Sigmoid colon (tissue), 7 donors: ENCODE measurements around the gene MYO5B. TPM values are rescaled to one million over a fixed set of nuclear protein-coding genes. Genes with fewer than 3 reads are reported as not detected.

ENCODE experiments used
- DNase-seq: peaks from one replicate; pipeline ENCODE4 v3.0.0-alpha.2; 2019
- H3K27ac ChIP-seq, 4 donors: fragments of 200-600 bp; sonication (generic); one replicate each; pipeline ENCODE4 v1.5.1; 2016 to 2019; ENCODE audit warnings: mild to moderate bottlenecking in 1 of 4
- H3K27me3 ChIP-seq, 3 donors: fragments of 200-600 bp; sonication (generic); one replicate each; pipeline ENCODE4 v1.5.1; 2019; ENCODE audit warnings: mild to moderate bottlenecking in 1 of 3
- H3K36me3 ChIP-seq, 4 donors: fragments of 200-600 bp; sonication (generic); one replicate each; pipeline ENCODE4 v1.5.1; 2016 to 2019
- H3K4me1 ChIP-seq, 4 donors: fragments of 200-600 bp; sonication (generic); one replicate each; pipeline ENCODE4 v1.5.1; 2017 to 2019
- H3K4me3 ChIP-seq, 4 donors: fragments of 200-600 bp; sonication (generic); one replicate each; pipeline ENCODE4 v1.5.1; 2017 to 2019; ENCODE audit warnings: mild to moderate bottlenecking in 2 of 4, moderate library complexity in 1 of 4
- H3K9me3 ChIP-seq, 4 donors: fragments of 200-600 bp in 3 of 4; sonication (generic) in 3 of 4; one replicate each; pipeline versions ENCODE4 v1.5.1 to v1.6.1; 2013 to 2019
- EP300 ChIP-seq, 4 donors: sonication (generic); formaldehyde crosslinking; IDR thresholded peaks; one replicate each; pipeline ENCODE4 v1.6.1; 2017; ENCODE audit warnings: antibody characterized with exemption in 4 of 4
- POLR2A ChIP-seq, 2 donors: fragments of 450-650 bp; IDR thresholded peaks; one replicate each; pipeline ENCODE4 v1.6.1; 2016; ENCODE audit warnings: antibody characterized with exemption in 2 of 2, mild to moderate bottlenecking in 2 of 2, moderate library complexity in 2 of 2
- POLR2AphosphoS5 ChIP-seq, 4 donors: sonication (generic); formaldehyde crosslinking; IDR thresholded peaks; one replicate each; pipeline ENCODE4 v1.6.1; 2017; ENCODE audit warnings: antibody characterized with exemption in 4 of 4
- WGBS, 2 donors: extraction: QIAGEN DNeasy Blood & Tissue Kit; methylation state at CpG; one replicate each; pipeline ENCODE4 v1.1.7; 2013; 5-methylcytosine and 5-hydroxymethylcytosine counted together
- intact Hi-C: fragments of 100-400 bp; cut with DNase I; formaldehyde crosslinking; loops from one replicate; pipeline ENCODE4 v1.15.1; 2023
- polyA plus RNA-seq, 3 donors: library from polyadenylated mRNA; stranded (reverse); fragments of 200-250 nt; gene quantifications; one replicate each; pipeline ENCODE4 v1.2.3, GENCODE V29; 2013
- total RNA-seq, 4 donors: library from RNA; depleted of rRNA; stranded (reverse); fragments of >200 nt; gene quantifications; one replicate each; pipeline ENCODE4 v1.1.0, GENCODE V29; 2016
- TF ChIP-seq, protein P1 (sequence below), 4 experiments: fragments of 450-650 bp in 3 of 4; fragments of 200-600 bp in 1 of 4; IDR thresholded peaks; one replicate each; pipeline ENCODE4 v1.5.1; 2016 to 2019; ENCODE audit warnings: antibody characterized with exemption in 4 of 4, mild to moderate bottlenecking in 3 of 4, moderate library complexity in 2 of 4
- donor health status: healthy with polysubstance abuse.
- donor health status: Bipolar disorder and iron deficiency.
- donor health status: healthy.

The MYO5B gene
- total and polyA plus RNA-seq, 7 donors: 0.14 to 80.7 (median 3.0) TPM

- no peak overlapping the region for H3K4me3 ChIP-seq
- intact Hi-C loops: no loop called here
- no peaks in the 10 kb centered on the region for H3K9me3 ChIP-seq
- 75 to 77% methylated on average over 4 of the region's 4 CpGs for WGBS, 2 donors
- TF ChIP-seq POLR2AphosphoS5 (IDR thresholded peaks at IDR 0.05) (no peak), EP300 (IDR thresholded peaks at IDR 0.05) (no peak), POLR2A (IDR thresholded peaks at IDR 0.05) (no peak)
- TF ChIP-seq, protein P1, sequence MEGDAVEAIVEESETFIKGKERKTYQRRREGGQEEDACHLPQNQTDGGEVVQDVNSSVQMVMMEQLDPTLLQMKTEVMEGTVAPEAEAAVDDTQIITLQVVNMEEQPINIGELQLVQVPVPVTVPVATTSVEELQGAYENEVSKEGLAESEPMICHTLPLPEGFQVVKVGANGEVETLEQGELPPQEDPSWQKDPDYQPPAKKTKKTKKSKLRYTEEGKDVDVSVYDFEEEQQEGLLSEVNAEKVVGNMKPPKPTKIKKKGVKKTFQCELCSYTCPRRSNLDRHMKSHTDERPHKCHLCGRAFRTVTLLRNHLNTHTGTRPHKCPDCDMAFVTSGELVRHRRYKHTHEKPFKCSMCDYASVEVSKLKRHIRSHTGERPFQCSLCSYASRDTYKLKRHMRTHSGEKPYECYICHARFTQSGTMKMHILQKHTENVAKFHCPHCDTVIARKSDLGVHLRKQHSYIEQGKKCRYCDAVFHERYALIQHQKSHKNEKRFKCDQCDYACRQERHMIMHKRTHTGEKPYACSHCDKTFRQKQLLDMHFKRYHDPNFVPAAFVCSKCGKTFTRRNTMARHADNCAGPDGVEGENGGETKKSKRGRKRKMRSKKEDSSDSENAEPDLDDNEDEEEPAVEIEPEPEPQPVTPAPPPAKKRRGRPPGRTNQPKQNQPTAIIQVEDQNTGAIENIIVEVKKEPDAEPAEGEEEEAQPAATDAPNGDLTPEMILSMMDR (IDR thresholded peaks at IDR 0.05): no peak
- no peaks in the 10 kb centered on the region for H3K27me3 ChIP-seq
- no peak overlapping the region for H3K27ac ChIP-seq
- H3K36me3 ChIP-seq: no peaks in the 10 kb centered on the region
- no peak for DNase-seq
- peaks cover 0 to 9% (median 9%) of the 10 kb centered on the region in 4 donors for H3K4me1 ChIP-seq
Observed at GRCh38 chr18:50045126-50045525, 149.8 kb downstream of the MYO5B start.

DNA sequence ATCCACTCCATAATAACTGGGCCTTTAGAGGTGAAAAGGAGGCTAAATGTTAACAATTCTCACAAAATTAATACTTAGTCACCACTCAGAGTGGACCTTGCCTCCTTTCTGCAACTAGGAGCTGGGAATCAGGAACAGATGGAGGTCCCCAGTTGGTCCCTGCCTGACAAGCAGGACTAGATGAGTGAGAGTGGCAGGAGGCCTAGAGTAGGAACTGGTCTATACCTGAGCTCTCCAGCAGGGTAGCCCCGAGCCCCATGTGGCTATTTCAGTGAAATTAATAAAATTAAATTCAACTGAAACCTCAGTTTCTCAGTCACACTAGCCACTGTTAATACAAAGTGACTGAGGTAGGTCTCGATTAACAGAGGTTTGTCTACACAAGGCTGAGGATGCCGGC is 150.5 kb downstream of the MYO5B start:
- H3K36me3 ChIP-seq: no peaks in the 10 kb centered on the region
- peaks cover 0 to 9% (median 9%) of the 10 kb centered on the region in 4 donors for H3K4me1 ChIP-seq
- no peak overlapping the region for H3K27ac ChIP-seq
- no peak overlapping the region for H3K4me3 ChIP-seq
- no peaks in the 10 kb centered on the region for H3K9me3 ChIP-seq
- WGBS, 2 donors: 67 to 74% methylated on average over 3 of the region's 3 CpGs
- no peaks in the 10 kb centered on the region for H3K27me3 ChIP-seq
- DNase-seq: no peak
- intact Hi-C loops: no loop called here
- TF ChIP-seq, protein P1 (IDR thresholded peaks at IDR 0.05): no peak
- TF ChIP-seq POLR2AphosphoS5 (IDR thresholded peaks at IDR 0.05): no peak
- no peak for TF ChIP-seq EP300 (IDR thresholded peaks at IDR 0.05)
- no peak for TF ChIP-seq POLR2A (IDR thresholded peaks at IDR 0.05)

- H3K4me1 ChIP-seq: peaks cover 0 to 9% (median 9%) of the 10 kb centered on the region in 4 donors
Observed at GRCh38 chr18:50042611-50043010, 152.3 kb downstream of the MYO5B start.

GRCh38 chr18:50039746-50040145 is 155.2 kb downstream of the MYO5B start:
- DNase-seq: no peak
- no peak overlapping the region for H3K27ac ChIP-seq
- WGBS, 2 donors: 93 to 94% methylated on average over 5 of the region's 5 CpGs

More at GRCh38 chr18:50042611-50043010, 152.3 kb downstream of the MYO5B start:
- Histone ChIP-seq H3K9me3 (no peaks in the 10 kb centered on the region), H3K27ac (no peak overlapping the region), H3K4me3 (no peak overlapping the region), H3K27me3 (no peaks in the 10 kb centered on the region), H3K36me3 (no peaks in the 10 kb centered on the region)
- TF ChIP-seq EP300 (IDR thresholded peaks at IDR 0.05) (no peak), POLR2A (IDR thresholded peaks at IDR 0.05) (no peak), POLR2AphosphoS5 (IDR thresholded peaks at IDR 0.05) (no peak)
- TF ChIP-seq, protein P1 (IDR thresholded peaks at IDR 0.05): no peak
- 85 to 88% methylated on average over 5 of the region's 5 CpGs for WGBS, 2 donors
- no peak for DNase-seq
- intact Hi-C loops: no loop called here

More at GRCh38 chr18:50039746-50040145, 155.2 kb downstream of the MYO5B start:
- Histone ChIP-seq H3K9me3 (no peaks in the 10 kb centered on the region), H3K4me1 (peaks cover 0 to 9% (median 9%) of the 10 kb centered on the region in 4 donors), H3K27me3 (no peaks in the 10 kb centered on the region), H3K36me3 (no peaks in the 10 kb centered on the region), H3K4me3 (no peak overlapping the region)
- TF ChIP-seq POLR2A (IDR thresholded peaks at IDR 0.05) (no peak), POLR2AphosphoS5 (IDR thresholded peaks at IDR 0.05) (no peak), EP300 (IDR thresholded peaks at IDR 0.05) (no peak)
- TF ChIP-seq, protein P1 (IDR thresholded peaks at IDR 0.05): no peak
- intact Hi-C loops: no loop called here
